GM19240 (cell line): Measurements from ENCODE around the gene DUSP7.

Source experiments
- DNase-seq: peaks from one replicate; pipeline ENCODE4 v3.0.0; 2011; ENCODE audit warnings: low spot score; ENCODE audit not compliant: insufficient read length

The DUSP7 gene

GRCh38 chr3:52086976-52087663 is 30.7 kb upstream of the DUSP7 start:
- no peak for DNase-seq

- DNase-seq: no peak
Observed at GRCh38 chr3:52086461-52086860, 30.1 kb upstream of the DUSP7 start.

GRCh38 chr3:52085681-52086282 is 29.4 kb upstream of the DUSP7 start:
- no peak for DNase-seq

GRCh38 chr3:52084954-52085680 is 28.7 kb upstream of the DUSP7 start:
- DNase-seq: no peak

DNA sequence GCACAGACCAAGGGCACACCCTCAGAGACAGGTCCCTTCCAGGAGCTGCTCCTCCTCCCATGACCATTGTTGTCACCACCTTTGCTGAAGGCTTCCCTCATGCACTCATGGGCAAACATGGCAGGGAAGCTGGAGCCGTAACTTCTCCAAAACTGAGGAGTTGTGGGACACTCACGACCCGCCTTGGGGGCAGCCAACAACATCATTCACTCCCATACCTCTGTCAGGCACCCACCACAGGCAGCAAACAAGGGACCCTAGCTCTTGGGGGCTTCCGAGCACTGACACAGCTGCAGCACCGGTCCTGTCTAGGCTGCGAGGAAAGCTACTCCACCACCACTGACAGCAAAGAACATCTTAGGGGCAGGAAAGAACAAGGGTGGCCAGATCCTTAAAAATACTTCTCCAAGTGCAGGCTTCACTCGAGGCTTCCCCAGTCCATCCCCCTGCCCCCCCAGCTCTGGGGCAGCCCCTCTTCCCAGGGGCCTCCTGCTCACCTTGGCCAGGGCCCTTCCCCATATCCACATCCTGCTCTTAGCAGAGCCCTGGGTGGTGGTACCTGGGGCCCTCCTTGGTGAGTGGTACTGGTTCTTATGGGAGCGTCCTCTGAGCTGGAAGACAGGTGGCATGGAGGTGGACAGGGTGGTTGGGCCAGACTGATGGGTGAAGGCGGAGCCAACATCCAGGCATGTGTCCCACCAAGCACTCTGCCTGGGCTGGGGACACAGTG is 28.0 kb upstream of the DUSP7 start:
- no peak for DNase-seq

DNA sequence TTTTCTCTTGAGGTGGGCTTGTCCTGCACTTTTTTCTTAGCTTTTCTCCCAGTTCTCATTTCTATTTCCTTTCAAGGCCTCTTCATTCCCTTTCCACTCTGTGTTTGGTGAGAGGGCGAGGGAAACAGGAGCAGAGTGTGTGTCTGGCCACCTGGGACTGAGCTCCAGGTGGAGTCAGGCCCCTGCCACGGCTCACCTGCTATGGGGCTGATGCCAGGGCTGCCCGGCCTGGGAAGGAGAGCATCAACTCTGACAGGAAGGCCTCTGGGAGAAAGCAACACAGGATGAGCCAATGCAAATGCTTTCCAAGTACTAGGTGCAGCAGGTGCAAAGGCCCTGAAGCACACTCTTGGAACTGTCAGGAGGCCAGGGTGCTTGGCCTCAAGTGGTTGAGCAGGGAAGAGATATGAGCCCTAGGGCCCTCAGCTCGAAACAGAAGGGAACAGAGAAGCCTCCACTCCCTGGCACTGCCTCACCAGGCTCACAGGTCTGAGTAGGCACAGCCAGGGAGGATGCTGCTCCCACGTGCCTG is 27.3 kb upstream of the DUSP7 start:
- no peak for DNase-seq

DNA sequence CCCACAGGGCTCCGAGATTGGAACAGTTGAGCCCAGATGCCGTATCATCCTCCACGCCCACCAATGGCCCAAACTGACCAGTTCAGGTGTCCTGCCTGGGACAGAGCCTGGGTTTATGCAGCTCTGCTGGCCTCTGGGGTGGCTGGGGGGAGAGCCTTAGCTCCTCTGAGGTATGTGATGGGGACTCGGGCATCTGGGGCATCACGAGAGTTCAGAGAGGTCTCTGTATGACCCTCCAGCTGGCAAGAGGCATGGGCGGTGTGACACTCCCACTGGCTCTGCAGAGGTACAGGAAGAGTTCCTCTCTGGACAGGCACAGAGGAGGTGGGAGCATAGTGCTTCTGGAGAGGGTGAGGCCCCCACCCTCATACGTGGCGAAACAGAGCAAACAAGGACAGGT is 26.6 kb upstream of the DUSP7 start:
- no peak for DNase-seq

GRCh38 chr3:52080830-52081719 is 24.7 kb upstream of the DUSP7 start:
- no peak for DNase-seq

GRCh38 chr3:52079958-52080357 is 23.6 kb upstream of the DUSP7 start:
- DNase-seq: no peak

DNA sequence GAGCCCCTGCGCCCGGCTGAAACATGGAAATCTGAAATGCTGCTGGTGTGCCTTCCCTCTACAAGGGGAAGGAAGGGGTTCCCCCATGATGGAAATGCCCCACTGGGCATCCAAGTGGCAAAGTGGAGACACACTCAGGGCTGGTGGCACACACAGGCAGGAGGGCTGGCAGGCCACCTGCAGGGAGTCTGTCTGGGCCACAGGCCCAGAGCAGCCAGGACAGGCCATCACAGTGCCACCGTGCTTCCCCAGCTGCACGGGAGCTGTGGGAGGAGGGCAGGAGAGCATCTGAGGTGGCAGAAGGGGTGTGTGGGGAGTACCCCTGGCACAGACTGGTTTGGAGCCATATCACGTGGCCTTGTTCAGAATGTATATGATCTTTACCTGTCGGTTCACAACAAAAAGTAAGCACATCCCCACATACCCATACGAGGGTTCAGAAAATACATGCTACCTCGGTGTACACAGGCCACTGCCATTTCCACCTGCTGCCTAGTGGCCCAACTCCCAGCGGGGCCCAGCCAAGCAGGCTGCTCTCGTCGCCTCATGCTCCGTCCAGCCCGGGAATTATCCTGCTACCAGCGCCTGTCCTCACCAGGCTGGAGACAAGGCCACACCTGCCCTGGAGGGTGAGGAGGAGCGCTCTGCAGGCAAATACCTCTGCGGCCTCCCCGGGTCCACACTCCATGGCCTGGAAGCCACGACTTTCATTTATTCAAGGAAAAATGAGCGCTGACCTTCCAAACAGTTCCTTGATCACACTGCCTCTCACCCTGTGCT is 22.6 kb upstream of the DUSP7 start:
- no peak for DNase-seq

- no peak for DNase-seq
Observed at GRCh38 chr3:52077925-52078324, 21.6 kb upstream of the DUSP7 start.

DNA sequence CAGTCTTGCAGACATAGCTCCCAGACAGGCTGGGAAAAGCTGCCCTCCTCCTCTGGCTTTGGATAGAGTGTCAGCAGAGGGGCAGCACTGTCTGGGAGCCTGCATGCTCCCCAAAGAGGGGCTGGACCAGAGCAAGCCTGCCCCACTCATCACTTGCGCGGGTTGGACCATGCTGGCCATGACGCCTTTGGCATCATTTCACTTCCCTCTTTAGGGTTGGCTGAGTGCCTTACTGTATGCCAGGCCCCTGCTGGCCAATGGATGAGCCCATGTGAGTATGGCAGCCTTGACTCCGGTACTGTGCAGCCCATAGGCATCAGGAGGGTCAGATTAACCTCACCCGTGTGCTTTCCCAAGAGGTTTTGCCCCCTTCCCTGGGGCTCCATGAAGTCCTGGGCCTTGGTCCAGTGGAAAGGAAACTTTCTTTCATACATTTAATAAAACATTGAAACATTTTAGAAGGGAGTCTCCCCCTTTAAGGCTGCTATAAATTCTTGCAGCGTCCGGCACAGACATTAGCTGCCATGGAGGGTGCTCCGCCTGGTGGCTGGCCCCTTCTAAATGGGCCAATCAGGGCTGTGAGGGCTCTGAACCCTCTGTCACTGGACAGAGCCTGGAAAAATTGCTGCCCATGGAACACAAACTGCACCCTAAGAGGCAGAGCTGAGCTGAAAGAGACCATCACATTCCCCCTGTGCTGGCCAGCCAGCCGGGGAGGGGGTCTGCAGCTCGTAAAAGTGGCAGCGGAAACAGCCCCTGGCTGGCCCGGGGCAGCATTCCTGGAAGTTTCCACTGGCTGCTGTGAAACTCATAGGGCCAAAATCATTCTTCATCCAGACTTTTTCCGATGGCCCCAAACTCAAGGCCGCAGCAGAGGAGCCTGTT is 20.8 kb upstream of the DUSP7 start:
- DNase-seq: no peak

GRCh38 chr3:52073490-52073889 is 17.1 kb upstream of the DUSP7 start:
- no peak for DNase-seq

GRCh38 chr3:52072471-52072870 is 16.1 kb upstream of the DUSP7 start:
- no peak for DNase-seq

GRCh38 chr3:52072020-52072419 is 15.6 kb upstream of the DUSP7 start:
- no peak for DNase-seq

DNA sequence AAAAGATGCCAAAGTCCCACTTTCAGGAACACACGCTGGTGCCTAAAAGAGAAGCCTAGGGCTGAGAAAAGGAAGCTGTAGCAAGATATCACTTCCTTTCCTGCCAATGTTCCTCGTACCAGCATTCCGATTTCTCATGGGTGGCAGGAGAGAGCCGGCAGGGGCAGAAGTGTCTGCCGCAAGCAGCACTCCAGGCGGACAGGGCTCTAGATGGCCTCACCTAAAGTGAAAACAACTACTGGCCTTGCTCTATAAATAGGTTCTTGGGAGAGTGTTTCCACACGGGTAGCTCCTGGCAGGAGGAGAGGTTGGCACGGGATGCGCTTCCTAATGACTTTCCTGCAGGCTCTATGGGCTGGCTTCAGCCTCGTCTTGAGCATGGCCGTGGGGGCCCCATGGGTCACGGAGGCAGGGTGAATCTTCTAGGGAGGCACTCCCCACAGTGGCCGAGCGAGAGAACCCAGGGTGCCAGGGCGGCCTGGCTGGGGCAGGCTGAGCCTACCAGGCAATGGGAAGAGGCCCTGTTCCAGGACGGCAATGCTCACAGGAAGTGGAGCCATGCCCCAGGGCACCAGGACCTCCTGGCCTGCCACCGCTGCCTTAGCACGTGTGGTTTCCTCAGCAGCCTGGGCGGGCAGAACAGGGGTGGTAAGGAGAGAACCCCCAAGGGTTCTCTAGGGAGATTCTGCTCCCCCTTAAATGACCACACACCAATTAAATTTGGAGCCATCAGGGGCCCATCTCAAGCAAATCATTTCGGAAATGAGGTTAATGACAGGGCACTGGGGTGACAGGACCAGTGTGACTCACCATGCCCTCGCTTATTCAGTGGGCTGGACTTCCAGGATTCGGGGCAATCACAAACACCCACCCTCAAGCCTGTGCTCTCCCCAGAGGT is 14.6 kb upstream of the DUSP7 start:
- DNase-seq: no peak

- DNase-seq: no peak
Observed at GRCh38 chr3:52069855-52070254, 13.5 kb upstream of the DUSP7 start.

- DNase-seq: no peak
Observed at GRCh38 chr3:52069135-52069534, 12.8 kb upstream of the DUSP7 start.
